AG20443 (cell line): ENCODE data around the gene HSF2.

Experiments used
- DNase-seq: peaks from one replicate; pipeline ENCODE4 v3.0.0; 2012; ENCODE audit warnings: low spot score, mixed read lengths

Gene HSF2

DNA sequence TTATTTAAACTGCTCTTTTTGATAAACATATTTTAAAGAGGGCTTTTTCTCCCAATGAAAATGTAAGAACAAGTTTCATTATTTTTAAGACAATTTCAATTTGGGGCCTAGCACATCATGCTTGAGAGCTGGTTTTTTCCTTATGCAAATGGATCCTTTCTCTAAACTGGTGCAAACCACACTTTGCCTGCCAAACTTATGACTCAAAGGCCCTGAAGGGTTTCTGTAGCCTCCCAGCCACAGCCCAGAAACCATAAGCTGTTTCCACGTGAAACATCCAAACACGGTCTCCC, 451 bp upstream of the HSF2 start:
- no peak for DNase-seq

DNA sequence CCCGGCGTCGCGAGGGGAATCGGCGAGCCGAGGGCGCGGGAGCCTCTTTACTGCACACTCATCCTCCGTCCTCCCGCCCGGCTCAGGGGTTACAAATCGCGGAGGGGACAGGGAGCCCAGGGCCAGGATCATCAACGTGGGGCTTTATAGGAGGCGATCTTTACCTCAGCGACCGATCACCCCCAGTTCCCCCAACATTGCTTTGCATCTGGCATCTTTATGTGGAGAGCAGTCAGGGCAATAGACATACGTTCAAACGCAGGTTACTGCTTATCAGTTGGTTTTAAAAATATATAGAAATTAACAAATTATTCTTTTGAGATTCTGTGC, 634 bp downstream of the HSF2 start:
- DNase-seq: no peak

DNA sequence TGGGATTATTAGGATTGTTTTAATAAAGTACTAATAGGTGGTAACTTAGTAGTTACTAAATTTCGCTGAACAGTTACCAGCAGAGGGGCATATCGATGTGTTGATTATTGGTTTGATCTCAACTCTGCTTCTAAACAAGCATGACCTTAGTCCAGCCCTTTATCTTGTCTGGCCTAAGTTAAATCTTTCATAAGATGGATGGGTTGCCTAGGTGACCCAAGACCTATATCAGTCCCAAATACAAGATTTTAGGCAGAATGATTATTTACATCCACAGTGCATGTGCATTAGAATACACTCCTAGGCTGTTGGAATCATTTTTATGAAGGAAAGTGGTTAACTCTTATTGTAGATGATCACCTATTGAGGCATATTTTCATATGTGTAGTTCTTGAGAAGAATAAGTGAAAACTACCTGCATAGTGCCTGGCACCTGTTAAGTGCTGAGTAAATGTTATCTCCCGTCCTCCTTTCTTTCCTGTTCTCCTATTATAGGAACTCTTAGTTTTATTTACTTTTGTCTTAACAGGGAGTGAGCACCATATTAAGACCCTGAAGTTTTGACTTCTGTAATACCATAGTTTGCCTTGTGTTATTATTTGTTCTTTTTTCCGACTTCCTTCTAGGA, 1.1 kb downstream of the HSF2 start:
- no peak for DNase-seq

DNA sequence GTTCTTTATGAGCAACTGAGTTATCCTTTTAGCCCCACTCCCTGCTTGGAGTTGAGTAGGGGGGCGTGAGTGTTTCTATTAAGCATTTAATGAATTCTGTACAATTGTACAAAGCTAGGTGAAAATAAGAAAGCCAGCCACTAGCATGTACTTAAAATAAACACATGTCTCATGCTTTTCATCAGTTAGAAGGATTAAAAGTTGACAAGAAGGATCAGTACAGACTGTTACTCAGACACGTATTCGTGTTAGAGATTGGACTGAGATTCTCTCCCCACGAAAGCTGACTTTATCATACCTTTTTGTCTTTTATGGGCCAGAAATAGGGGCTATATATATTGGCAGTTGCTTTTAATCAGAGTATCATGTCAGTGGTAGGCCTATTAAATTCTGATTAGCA, 1.7 kb downstream of the HSF2 start:
- no peak for DNase-seq

DNA sequence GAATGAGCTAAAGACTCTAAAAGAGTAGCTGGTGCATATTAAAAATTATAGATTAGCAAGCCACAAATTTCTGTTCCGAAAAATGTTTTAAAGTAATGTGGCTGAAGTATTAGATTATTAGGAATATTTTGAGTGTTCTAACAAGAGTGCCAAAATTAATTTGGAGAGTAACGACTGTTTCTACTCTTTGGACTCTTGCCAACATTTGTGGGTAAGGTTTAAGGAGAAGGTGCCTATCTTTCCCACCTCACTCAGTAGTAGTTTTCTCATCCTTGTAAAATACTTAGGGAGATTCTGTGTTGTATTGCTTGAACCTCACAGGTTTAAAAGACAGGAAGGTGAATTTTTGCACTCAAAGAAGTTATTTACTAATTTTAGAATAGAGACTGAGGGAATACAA, 5.0 kb downstream of the HSF2 start:
- DNase-seq: no peak

DNA sequence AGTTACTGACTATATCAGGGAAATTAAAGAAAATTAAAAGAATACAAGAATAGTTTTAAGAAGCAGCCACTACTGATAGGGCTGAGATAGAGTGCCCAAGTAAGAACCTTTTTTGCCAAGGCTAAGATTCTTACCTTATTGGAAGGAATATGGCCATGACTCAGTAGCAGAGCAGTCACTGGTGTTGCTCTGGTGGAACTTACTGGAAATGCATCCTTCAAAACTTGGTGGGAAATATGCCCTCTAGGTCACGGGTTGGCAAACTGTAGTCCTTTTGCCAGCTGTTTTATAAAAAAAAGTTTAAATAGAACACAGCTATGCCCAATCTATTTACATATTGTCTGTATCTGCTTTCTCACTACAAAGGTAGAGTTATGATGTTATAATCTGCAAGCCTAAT, 6.0 kb downstream of the HSF2 start:
- DNase-seq: peak; percentile 22

DNA sequence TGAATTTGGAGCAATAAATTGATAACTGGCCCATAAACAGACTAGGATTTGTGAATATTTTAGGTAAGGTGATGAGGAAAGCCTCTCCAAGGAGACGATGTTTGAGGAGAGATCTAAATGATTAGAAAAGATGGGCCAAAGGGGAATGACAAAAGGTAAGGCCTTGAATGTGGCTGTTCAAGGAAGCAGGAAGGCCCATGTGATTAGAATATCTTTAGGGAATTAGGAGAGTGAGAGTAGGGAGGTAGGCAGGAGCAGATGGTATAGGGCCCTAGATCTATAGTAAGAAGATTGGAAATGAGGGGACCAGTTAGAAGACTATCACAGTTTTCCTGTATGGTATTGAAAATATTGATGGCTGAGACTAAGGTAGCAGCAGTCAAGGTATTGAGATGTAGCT, 6.7 kb downstream of the HSF2 start:
- no peak for DNase-seq

DNA sequence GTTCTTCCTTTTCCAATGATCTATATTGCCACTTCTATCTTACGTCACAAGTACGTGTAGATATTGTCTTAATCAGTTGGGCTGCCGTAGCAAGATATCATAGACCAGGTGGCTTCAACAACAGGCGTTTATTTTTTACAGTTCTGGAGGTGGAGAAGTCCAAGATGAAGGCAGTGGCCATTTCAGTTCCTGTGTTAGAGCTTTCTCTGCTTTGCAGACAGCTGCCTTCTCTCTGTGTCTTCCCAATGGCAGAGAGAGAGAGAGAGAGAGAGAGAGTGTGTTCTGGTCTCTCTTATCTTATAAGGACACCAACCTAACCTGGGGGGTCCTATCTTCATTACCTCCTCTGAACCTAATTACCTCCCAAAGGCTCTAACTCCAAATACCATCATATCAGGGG, 8.3 kb downstream of the HSF2 start:
- no peak for DNase-seq

DNA sequence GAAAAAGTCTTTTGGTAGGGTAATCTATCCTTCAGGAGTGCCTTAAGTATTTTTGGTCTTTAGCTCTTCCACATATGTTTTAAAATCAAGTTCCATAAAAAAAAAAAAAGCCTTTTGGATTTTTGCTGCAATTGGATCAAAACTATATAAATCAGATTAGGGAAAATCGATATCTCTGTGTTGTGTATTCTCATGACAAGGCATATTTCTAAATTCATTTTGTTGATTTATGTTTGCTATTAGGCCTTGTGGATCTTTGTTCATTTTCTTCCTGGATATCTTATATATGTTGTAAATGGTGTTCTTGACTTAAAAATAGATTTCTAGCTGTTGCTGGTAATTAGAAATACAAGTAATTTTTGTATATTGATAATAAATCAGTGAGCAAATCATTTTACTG, 8.8 kb downstream of the HSF2 start:
- DNase-seq: no peak

DNA sequence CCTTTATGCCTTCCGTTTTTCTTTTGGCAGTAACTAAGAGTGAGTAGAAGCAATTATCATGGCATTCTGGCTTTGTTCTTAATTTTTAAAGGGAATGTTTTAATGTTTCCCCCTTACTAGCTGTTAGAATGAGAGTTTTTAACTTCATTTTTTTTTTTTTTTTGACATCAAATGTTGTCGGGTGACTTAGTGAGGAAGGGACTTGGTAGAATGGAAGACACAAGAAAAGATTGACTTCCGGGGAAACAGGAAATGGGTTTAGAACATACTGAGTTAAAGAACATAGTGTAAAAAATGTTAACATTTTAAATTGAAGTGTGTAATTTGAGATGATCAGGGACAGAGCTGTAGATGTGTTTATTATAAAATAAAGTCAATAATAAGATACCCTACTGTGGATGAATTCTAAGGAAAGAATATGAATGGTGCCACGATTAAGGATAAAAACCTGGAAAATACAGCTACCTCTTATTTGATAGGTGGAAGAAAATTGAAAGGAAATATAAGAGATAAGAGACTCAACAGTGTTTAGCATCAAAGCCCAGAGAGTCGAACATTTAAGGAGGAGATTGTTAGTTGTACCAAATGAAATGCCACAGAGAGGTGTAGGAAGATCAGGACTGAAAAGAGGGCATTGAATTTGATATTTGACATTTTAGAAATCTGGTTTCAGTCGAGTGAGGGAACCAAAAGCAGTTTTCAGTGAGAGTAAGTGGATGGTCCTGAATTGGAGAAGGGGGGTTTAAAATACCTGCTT, 9.4 kb downstream of the HSF2 start:
- DNase-seq: no peak

DNA sequence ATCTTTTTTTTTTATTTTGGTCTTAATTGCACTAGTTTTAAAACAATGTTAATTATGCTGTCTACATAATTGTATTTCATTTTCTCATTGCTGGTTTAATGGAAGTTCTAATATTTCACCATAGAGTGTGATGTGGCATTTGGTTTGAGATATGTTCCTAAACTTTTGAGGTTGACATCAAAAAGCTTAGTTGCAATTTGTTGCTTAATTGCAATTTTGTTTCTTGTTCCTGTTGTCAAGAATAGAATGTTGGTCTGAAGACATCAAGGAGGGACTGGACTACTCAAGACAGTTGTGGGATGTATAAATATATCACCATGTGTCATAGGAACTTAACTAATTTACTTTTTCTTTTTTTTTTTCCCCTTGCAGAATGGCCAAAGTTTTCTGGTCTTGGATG, 12.5 kb downstream of the HSF2 start:
- DNase-seq: no peak

DNA sequence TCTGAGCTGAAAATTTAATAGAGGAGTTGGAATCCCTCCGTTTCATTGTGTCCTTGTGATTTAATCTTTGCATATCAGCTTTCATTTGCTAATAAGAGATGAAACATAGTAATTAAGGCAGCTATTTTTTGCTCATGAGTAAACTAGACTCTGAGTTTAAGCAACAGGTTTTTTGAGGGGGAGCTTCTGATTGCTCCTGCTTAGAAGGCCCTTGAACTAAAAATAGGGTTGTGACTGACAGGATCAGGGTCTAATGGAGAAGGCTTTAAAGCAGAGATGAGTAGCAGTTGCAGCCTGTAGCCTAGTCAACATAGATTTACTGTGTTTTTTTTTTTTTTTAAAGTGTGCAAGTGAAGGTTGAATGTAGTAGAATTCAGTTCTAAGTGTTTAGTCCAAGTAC, 17.4 kb downstream of the HSF2 start:
- DNase-seq: no peak

DNA sequence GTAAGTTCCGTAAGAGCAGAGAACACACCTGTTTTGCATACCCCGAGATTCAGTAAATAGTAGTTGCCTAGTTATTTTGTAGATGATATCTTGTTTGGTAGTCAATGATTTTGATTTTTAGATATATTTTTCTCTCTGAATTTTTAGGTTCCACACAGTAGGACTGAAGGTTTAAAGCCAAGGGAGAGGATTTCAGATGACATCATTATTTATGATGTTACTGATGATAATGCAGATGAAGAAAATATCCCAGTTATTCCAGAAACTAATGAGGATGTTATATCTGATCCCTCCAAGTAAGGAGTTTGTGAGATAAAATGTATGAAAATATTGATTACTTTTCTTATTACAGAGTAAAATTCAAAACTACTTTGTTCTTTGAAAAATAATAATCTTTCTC, 22.6 kb downstream of the HSF2 start:
- no peak for DNase-seq

DNA sequence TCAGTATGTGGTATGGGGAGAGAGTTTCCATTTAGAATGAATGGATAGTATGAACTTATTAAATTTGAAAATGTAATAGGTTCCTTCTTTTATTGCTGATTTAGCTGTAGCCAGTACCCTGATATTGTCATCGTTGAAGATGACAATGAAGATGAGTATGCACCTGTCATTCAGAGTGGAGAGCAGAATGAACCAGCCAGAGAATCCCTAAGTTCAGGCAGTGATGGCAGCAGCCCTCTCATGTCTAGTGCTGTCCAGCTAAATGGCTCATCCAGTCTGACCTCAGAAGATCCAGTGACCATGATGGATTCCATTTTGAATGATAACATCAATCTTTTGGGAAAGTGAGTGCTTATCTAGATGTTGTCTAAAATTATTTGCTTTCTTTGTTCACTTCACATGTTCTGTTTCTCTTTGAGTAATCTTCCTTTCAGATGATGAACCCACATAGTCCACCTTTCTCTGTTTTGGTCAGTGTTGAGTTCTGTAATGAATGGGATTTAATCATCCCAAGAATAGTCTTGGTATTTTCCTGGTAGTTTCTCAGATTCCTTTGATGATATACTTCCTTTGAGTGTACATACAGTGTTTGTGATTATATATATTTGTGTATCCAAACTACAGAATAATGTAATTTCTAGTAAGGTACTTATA, 23.3 kb downstream of the HSF2 start:
- no peak for DNase-seq

DNA sequence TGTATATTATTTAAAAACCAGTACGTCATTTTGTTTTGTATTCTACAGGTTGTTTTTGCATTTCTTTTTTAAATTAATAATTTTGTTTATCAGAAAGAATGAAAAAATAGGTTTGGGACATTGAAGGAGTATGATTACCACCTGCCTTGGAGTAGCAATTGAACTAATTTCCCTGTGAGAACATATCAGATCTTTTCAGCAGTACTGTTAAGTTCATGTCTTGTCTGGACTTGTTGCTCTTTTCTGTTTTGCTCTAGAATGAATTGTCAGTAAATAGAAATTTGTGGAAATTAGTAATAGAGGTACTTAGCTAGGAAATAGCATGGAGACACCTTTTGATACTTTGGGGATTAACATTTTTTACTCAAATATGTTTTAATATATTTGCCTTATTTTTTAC, 24.3 kb downstream of the HSF2 start:
- DNase-seq: no peak

DNA sequence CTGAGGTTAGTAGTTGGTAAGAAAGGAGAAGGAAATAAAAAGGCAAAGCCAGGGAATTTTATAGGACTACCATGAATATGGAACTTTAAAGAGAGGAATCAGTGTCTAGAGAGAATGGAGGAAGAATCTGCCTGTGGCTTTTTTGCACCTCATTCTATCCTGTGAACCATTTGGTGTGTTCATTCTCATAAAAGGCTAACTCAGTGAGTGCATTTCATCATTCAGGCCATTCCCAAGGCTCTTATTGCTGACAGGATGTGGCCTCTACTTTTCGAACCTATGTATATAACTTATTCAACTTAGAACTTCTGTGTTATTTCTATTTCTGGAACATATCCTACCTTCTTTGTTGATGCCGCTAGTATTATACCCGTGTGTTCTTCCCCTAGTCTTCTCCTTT, 27.1 kb downstream of the HSF2 start:
- DNase-seq: no peak

DNA sequence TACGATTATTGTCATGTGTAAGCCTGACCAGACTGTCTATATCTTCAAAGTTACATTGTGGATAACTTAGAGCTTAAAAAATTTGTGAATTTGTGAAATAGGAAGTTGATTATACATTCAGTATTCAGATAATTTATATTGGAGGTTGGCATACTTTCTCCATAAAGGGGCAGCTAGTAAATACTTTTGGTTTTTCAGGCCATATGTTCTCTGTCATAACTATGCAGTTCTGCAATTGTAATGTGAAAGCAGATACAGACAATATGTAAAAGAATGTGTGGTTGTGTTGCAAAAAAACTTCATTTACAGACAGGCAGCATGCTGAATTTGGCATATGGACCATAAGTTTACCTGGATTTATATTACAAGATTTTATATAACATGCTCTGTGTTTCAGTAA, 29.3 kb downstream of the HSF2 start:
- no peak for DNase-seq

DNA sequence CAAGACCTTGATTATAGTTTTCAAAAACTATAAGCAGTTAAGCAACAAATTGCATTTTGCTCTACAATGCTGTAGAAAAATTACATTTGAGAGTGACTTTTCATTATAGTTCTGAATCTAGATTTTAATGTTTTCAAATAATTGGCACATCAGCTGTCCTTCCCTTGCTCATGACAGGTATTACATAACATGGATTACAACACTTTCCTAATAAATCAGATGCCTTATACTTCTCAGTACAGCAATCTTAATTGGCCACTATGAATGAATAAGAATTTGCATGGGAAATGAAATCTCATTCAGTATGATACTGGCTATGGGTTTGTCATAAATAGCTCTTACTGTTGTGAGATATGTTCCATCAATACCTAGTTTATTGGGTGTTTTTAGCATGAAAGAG, 29.9 kb downstream of the HSF2 start:
- no peak for DNase-seq

DNA sequence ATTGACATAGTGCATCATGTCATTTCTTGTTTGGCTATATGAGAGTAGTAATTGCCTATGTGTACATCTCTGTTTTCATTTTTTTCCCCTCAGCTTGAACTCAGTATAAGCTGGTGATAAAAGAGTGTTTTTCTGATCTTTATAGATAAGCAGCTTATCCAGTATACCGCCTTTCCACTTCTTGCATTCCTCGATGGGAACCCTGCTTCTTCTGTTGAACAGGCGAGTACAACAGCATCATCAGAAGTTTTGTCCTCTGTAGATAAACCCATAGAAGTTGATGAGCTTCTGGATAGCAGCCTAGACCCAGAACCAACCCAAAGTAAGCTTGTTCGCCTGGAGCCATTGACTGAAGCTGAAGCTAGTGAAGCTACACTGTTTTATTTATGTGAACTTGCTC, 32.3 kb downstream of the HSF2 start:
- DNase-seq: no peak

DNA sequence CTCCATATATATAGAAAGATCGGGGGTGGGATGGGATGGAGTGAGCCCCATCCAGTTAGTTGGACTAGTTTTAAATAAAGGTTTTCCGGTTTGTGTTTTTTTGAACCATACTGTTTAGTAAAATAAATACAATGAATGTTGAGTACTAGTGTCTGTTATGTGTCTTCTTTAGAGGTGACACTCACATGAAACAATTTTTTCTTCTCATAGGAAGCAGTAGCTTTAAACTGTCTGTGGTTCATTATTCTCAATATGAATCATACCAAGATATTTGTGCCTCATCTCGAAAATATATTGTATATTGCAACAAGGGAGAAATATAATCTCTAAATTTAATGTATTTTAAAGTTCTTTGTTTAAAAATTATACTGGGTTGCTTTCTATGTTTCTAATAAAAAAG, 33.4 kb downstream of the HSF2 start:
- DNase-seq: no peak

DNA sequence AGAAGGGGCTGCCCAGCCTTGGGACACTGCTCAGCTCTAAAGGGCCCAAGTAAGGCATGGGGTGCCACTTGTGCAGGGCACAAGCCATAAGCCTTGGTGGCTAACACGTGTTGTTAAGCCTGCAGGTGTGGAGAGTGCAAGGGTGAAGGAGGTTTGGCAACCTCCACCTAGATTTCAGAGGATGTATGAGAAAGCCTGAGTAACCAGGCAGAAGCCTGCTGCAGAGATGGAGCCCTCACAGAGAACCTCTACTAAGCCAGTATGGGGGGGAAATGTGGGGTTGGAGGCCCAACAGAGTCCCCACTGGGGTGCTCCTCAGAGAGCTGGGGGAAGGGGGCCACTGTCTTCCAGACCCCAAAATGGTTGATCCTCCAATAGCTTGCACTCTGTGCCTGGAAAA, 39.5 kb downstream of the HSF2 start:
- DNase-seq: no peak

DNA sequence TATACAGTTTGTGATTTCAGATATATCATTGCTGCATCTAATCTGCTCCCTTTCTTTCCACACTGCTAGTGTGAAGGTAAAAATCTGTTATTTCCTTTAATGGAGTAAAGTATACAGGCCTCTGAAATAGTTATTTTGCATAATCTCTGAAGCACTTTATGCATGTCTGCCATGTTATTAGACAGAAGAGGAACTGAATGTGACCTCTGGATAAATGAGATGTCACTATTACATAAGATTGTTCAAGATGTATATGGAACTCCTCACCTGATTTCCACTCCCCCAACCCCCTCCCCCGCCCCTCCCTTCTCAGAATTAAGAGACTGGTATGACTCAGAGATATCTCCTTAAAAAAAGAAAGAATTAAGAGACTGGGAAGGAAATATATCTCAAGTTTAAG, 45.8 kb downstream of the HSF2 start:
- no peak for DNase-seq

DNA sequence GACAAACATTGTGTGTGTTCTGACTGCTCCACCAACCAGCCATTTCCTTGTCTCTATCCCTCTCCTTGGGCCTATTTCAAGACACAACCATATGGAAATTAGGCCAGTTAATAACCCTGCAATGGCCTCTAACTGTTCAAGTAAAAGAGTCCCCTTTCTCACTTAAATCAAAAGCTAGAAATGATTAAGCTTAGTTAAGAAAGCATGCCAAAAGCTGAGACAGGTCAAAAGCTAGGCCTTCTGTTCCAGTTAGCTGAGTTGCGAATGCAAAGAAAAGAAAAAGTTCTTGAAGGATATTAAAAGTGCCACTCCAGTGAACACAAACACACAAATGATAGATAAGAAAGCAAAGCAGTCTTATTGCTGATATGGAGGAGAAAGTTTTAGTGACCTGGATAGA, 49.6 kb downstream of the HSF2 start:
- DNase-seq: no peak

DNA sequence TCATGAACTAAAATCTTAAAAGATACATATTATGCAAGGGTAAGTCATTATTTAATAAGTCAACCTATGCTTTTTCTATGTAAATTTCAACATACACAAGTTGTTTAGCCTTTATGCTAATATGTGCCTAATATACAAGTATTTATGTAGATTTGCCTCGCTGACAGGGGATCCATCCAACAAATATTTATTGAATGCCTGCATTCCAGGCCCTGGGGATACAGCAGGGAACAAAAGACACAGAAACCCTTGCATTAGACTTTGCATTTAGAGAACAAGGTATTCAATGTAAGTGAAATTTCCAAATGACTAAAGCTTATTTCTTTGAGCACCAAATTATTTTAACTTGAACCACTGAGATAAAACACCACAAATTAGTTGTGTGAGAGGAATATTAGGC, 53.1 kb downstream of the HSF2 start:
- DNase-seq: no peak
